Hematopoietic multipotent progenitor cell (in vitro differentiated cells): ENCODE results near the gene GIT2. TPM values are rescaled to one million over a fixed set of nuclear protein-coding genes. Genes with fewer than 3 reads are reported as not detected.
"Not testable (repeated sequence)": the region's sequence is repeated elsewhere in the genome, so short reads cannot be mapped to it uniquely, and the experiment has no call there.

Source experiments
- DNase-seq, 3 donors: peaks; one replicate each; pipeline ENCODE4 v3.0.0-alpha.2; 2011 to 2015; ENCODE audit warnings: low read depth in 2 of 3, low spot score in 2 of 3
- total RNA-seq: library from RNA; depleted of rRNA; stranded (reverse); fragments of >200 nt; gene quantifications from one replicate; pipeline ENCODE4 v1.2.3, GENCODE V29; 2012

The GIT2 gene
- total RNA-seq, 1 donor = 88.3 TPM

DNA sequence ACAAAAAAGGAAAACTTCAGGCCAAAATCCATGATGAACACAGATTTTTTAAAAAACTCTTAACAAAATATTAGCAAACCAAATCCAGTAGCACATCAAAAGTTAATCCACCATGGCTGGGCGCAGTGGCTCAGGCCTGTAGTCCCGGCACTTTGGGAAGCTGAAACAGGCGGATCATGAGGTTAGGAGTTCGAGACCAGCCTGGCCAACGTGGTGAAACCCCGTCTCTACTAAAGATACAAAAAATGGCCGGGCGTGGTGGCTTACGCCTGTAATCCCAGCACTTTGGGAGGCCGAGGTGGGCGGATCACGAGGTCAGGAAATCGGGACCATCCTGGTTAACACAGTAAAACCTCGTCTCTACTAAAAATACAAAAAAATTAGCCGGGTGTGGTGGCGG is 9.9 kb downstream of the GIT2 start:
- not testable (repeated sequence) for DNase-seq

DNA sequence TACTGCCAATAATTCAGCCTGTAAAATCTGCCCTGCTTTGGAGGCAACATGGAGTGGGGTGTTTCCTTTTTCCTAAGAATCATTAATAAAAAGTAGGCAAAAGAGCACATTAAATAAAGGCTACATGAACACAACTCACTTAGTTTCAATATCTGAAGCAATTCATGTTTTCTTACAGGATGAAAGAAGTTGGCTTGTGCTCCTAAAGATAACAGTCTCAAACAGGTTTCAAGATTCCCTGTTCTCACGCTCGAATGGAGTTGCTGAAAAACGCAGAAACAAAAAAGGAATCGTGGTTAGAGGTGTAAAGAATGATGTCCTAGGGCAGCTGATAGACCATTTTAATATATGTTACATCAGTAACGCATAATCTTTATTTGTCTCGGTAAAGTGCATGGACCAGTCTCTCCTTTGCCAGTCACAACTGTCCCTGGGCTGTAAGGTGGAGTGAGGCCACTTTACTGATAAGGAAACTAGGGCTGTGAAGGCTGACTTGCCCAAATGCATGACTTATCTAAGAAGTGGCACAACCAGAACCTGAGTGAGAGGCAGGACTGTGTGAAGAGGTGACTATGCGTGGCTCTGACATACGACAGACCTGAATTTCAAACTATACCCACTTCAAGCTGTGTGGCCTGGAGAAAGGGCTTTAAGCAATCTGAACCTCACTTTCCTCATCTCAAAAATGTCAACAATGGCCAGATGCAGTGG is 12.6 kb downstream of the GIT2 start:
- DNase-seq = no peak

DNA sequence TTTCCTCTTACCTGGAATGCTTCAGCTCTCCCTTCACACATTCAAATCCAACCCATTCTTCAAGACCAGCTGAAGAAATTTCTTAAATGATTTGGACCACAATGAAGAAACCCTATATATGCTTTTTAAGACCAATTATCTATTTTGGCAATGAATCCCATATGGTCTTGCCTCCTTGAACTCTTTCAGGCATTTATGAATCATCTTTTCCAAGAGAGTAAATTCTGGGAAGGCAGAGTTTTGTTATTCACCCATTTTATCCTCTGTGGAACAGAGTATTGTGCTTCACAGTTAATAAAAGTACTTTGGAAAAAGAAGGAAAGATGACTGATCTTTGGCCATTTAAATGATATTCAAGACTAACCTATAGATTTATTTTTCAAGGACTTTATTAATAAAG is 14.0 kb downstream of the GIT2 start:
- DNase-seq = no peak

DNA sequence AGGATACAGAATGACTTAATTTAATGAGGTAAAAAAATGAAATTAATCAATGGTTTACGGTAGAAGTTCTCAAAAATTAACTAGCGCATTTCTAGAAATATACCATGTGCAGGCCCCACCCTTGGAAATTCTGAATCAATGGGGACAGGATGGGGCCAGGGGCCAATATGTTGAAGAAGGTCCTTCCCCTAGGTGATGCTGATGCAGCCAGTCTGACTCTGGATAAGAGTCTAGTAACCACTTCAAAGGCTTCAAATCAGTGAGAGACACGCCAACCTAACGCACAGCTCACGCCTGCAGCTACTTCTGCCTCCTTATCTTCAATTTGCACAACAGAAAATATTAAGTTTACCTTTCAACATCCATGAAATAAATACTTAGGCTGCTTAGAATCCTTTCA is 14.9 kb downstream of the GIT2 start:
- no peak for DNase-seq

DNA sequence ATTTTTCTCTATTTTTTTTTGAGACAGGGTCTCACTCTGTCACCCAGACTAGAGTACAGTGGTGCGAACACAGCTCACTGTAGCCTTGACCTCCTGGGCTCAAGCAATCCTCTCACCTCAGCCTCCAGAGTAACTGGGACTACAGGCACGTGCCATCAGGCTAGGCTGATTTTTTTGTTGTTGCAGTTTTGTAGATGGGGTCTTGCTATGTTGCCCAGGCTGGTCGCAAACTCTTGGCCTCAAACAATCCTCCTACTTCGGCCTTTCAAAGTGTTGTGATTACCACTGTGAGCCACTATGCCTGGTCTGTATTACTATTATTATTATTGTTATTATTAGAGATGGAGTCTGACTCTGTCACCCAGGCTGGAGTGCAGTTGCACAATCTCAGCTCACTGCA is 23.3 kb downstream of the GIT2 start:
- no peak for DNase-seq

DNA sequence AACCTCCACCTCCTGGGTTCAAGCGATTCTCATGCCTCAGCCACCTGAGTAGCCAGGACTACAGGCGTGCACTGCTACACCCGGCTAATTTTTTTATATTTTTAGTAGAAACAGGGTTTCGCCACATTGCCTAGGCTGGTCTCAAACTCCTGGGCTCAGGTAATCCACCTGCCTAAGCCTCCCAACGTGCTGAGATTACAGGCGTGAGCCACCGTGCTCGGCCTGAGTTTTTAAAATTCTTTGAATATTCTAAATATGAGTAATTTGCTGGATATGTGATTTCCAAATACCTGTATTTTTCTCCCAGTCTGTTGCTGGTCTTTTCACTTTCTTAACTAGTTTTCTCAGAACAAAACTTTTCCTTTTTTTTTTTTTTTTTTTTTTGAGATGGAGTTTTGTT is 27.4 kb downstream of the GIT2 start:
- DNase-seq = no peak

DNA sequence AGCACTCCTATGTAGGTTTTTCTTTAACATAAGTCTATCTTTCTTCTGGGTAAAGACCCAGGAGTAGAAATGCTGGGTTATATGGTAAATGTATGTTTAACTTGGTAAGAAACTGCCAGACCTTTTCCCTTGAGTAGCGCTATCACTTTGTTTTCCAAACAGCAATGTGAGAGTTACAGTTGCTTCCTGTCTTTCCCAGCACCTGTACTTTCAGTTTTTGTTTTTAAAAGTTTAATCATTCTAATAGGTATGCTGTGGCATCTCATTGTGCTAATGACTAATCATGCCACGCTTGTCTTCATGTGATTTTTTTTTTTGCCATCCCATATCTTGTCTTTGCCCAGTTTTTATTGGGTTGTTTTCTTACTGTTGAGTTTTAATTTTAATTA is 28.1 kb downstream of the GIT2 start:
- peak in 1 of 3 donors; percentile 11 for DNase-seq

DNA sequence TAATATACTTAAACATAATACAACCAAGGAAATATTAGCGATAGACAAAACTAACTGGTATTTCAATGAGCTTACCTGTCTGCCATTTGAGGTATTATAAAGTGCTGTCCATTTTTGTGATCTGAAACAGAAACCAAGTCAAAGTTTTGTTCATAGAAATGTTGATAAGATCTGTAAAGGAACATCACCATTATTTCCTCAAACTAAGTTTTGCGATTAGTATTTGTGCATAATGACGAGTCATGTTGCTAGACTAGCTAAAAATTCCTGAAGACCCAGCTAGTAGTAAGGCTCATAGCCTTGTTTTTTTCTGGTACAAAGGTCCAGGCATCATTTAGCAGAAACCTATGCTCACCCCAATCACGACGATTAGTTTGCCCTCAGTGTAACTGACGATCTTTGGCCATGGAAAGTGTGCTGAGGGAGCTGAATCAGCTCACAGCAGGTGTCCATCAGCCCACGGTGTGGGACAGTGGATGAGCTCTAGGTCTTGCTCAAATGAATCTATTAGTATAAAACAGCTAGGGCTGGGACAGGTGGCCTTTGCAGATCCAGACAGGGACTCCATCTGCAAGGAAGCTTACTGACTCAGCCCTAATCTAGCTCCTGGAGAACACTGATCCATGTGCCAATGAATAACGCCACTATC is 28.7 kb downstream of the GIT2 start:
- DNase-seq = no peak

DNA sequence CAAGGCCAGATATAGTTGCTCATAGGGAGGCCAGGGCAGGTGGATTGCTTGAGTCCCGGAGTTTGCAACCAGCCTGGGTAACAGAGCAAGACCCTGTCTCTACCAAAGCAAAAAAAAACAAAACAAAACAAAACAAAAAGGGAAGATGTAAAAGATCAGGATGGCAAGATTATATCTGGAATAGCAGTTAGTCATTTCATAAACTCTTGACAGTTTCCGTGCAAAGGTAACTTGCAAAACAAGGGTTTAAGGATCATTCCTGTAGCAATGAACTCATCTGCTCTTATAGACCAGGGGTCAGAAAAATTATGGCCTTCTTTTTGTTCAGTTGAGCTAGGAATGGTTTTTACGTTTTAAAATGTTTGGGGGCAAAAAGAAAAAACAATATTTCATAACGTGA is 29.6 kb downstream of the GIT2 start:
- no peak for DNase-seq

DNA sequence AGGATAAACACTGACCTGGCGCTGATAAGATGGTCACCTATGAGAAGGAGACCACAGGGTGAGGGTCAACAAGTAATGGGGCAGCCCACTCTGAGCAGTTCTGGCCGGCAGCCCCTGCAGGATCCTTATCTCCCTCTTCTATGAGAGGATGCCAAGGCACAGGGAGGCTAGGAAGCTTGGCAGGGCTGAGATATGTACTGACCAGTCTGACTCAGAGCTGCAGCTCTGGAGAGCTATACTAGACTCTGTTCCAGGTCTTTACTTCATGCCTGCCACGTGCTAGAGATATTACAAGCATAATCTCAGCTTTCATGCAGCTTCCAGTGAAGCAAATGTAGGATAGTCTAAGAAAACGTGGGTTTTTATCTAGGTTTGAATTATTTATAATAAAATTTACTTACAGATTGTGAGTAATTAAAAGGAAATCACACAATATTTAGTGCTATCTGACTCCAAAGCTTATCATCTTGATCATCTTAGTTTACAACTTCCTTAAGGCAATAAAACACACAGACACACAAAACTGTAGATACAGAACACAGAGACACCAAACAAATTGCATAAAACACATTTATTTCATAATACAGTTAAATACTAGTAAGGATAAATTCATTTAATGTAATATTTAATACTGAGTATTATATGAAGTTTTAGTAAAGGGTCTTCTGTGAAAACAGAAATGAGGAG is 32.3 kb downstream of the GIT2 start:
- no peak for DNase-seq

DNA sequence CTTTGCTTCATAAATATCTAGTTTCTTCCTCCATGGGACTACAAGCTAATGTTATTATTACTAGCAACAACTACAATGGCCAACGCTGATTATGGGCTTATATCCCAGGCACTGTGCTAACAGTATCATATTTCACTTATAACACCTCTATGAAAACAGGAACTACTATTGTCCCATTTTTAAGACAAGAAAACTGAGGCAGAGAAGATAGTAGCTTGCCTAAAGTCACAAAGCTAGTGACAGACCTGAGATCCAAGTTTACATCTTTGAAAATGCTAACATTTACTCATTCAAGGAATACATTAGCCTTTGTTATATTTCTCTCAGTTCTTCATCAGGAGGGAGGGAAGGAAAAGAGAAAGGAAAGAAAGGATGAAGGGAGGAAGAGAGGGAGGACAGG is 32.8 kb downstream of the GIT2 start:
- DNase-seq = no peak

DNA sequence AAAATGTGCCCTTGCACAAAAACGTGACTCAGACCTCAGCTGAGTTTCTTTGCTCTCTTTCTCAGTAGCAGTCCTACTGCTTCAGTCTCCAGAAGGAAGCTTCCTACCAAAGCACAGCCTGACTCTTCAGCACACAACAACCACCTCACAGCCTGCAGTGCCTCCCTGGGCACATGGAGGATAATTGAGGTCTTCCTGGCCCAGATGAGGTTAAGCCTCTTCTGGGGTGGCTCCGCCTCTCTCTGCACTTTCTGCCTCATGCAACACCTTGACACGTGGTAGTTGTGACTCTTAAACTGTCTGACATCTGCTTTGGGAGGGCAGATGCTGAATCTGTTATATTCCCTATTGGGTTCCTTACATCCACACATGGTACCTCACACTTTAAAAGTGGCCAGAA is 33.8 kb downstream of the GIT2 start:
- no peak for DNase-seq

DNA sequence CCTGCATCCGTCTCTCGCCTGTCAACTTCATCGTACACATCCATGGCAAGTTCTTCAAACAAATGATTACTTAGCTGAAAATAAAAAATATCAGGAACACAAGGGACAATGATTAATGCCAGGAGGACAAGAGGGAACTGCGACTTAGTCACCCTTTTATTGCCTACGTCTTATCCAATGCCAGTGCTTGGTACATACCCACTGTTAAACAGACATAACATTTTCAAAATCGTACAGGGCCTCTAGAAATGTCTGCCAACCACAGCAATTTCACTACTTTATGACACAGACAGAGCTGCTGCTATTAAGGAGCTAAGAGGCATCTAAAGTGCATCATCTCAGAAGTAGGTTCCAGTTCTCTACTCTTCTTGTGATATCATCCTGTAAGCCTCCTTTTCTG is 34.6 kb downstream of the GIT2 start:
- no peak for DNase-seq

DNA sequence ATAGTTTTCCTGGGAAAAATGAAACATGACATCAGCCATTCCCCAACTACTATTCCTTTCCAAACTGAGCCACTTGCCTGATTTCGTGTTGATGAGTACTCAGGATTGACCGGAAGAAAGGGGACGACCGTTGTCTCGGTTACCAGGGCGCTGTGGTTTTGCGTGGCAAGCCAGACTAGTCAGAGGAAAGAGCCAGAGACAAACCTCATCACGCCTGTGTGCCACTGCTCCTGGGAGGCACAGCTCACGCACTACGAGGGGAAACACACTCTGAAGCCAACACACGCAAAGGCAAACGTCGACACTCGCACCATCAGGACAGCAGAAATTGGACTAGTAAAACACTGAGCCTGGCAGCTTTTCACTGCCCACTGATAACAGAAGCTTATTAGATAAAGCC is 35.0 kb downstream of the GIT2 start:
- DNase-seq = no peak

DNA sequence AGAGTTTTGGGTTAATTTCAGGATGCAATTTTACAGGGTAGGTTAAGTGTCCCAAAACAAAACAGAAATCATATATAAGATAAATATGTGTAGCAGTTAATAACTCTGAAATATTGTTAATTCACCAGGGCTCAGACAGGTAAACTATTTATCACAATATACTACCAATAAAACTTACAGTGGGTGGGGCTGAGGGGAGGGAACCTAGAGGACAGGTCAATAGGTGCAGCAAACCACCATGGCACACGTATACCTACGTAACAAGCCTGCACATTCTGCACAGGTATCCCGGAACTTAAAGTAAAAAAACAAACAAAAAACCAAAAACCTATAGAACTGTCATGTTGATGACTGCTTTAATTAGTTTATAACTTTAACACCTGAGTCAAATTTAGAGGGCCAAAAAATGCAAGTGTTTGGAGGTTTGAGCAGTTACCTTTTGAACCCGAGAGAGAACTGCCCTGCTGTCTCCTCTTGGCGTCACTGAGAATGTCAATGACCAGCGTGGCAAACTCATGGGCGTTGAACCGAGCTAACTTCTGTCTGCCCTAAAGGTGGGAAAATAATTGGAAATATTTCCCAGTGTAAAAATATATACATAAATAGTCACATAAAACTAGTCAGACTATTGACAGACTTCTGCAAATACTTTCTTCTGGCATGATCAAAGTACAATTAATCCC is 36.6 kb downstream of the GIT2 start:
- no peak for DNase-seq

DNA sequence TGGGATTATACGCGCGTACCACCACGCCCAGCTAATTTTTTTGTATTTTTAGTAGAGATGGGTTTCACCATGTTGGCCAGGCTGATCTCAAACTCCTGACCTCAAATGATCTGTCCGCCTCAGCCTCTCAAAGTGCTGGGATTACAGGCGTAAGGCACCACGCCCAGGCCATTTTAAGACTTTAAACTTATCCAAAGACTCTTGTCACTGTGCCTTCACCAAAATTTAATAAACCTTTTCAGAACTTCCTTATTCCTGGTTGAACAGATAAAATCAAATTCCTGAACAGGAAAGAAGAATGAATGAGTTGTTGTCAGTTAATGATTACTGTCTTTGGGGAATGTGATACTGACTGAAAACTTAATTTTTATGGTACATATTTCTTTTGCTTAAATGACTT is 37.8 kb downstream of the GIT2 start:
- no peak for DNase-seq

DNA sequence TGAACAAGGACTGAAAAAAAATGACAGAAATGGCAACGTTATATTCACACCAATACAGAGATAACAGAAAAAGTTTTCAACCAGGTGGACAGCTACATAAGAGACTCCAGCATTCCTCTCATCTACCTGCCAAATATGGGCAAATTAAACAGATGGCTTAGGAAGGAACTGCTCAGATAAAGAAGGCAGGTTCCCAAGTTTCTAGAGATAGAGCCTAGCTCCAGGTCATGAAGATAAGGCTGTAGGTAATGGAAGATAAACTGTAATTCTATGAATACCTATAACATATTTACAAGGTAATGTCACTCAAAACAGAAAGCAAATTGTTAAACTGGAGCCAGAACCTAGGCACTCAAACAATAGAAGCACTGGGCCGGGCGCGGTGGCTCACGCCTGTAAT is 42.5 kb downstream of the GIT2 start:
- DNase-seq = no peak

DNA sequence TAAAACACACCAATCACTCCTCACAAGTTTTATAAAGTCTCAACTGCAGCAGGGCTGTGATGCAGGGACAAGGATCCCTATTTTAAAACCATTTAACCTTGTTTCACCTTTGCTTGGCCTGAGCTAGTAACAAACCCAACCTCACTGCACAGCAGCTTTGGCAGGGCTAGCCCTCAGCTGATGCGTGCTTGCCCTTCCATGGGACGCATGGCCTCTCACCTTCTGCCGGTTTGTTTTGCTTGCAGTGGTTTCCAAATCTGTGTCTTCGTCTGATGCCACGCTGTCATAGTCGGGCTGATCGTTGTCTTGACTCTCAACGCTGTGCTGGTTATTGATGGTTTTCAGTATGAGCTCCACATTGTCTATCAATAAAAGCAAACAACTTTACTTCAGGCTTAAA is 43.3 kb downstream of the GIT2 start:
- no peak for DNase-seq

DNA sequence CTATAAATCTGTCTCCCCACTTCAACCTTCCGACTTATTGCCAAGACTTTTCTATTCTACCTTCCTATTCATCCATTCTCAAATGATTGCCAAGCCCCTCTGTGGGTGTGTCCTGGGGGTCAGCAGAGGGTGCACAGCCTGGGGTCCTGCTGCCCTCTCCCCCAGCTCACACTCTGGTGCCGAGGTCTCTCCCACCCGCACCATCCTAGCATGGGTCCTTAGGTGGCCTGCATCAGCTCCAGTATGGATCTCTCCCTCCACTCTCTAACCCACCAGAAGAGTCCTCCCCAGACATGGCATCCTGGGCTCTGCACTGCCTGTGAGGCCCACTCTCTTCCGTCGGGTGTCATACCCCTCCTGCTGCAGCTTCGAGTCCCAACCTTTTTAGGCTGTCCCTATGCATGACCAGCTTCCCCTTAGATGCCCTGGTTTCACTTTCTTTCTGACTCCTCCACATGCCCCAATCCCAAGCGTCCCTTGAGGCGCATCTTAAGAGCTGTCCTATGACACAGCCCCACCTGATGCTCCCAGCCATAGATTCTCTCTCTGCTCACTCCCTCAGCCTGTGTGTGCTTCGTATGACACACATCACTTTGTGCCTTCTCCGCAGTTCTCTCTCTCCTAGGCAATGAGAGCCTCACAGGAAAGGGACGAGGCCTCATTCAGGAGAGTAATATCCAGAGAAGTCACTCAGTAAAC is 43.9 kb downstream of the GIT2 start:
- no peak for DNase-seq

DNA sequence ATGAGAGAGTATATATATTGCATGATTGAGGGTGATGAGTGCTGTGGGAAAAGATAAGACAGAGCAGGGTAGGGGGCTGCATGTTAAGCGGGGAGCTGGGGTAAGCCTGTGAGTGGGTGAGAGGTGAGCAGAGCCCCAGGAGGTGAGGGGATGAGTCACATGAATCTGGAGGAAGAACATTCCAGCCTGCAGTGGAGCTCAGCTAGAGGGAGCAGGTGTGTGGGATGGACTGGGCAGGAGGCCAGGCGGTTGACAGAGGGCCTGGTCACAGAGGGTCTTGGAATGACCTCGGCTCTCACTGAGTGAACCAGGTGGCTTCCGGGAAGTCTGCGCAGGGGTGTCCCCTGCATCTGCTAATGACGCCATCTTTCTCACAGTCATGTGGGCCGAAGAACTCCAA is 44.4 kb downstream of the GIT2 start:
- no peak for DNase-seq

DNA sequence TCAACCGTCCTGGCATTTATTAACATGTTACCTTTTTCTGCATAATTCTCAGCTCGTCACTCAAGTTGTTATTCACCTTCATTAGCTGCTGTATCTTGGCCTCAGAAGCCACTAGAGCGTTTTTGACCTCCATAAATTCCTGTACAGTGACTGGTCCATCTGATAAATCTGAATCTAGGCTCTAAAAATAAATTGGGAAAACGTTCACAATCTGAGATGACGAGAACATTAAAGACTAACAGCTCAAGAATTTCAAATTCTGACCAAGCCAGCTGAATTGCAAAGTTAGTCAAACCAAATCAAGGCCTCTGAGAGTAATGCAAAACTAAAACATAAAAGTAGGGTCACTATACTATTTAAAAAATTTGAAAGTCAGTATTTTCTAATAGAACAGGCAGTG is 45.0 kb downstream of the GIT2 start:
- DNase-seq = no peak
